ENCODE measurements around the gene CCDC12. TPM values are rescaled to one million over a fixed set of nuclear protein-coding genes. Genes with fewer than 3 reads are reported as not detected.
A peak's percentile ranks its signal among the peaks of the same experiment; 100 is the strongest.

The CCDC12 gene
- total and polyA plus RNA-seq, 2 donors (not counting 1 experiment from before 2014, with no cell fraction given) = 84.0 to 97.3 TPM

DNA sequence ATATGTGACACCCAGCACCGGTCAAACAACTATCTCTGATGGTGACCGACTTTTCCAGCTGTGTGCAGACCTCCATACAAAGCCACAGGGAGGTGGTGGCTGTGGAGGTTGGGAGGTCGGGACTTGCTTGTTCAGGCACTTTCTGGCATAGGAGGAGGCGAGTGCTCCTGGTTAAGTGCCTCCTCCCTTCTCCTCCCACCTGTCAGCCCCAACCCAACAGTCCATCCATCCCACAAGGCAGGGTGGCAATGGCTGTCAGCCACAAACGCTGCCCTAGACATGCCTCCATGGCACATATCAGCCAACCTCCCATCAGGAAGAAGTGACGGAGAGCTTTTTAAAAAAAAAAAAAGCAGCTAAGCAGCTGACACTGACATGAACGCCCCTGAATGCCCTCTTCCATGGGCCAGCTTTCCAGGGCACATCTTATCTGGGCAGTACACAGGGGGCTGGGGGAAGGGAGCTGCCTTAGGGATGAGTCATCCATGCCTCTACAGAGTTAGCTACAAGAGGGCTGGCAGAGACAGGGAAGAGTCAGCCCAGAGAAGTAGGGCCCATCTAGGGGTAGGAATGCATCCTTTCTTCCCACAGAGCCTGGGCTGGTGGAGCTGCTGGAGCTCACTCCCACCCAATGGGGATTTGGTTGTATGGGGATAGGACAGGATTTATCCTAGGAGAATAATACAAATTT, 41.2 kb downstream of the CCDC12 start:
- no peak overlapping the region for H3K4me2 ChIP-seq (replicated peaks; ENCODE audit: low read depth, low read length, poor library complexity, severe bottlenecking)
- H2AFZ ChIP-seq (ENCODE audit: insufficient read depth, low read depth, low read length, poor library complexity, severe bottlenecking) = no peak overlapping the region
- H3K9me3 ChIP-seq (ENCODE audit: control extremely low read depth in 1 of 3, control insufficient read depth in 2 of 3, insufficient read depth in 1 of 3, low read length in 2 of 3) = no peaks in the 10 kb centered on the region
- H3K27ac ChIP-seq (ENCODE audit: low read length in 2 of 2) = peak overlapping the region in 1 of 2 donors; percentile 62
- no peak overlapping the region for H3K4me3 ChIP-seq (ENCODE audit: control extremely low read depth in 1 of 5, extremely low read depth in 1 of 5, insufficient read depth in 1 of 5, low read depth in 2 of 5, low read length in 4 of 5)
- no peak overlapping the region for H3K9ac ChIP-seq (ENCODE audit: low read length)
- intact Hi-C loops (cut with micrococcal nuclease) = no loop called here
- H3K4me1 ChIP-seq (ENCODE audit: control insufficient read depth in 2 of 2, insufficient read depth in 2 of 2, low read length in 2 of 2) = peaks cover 65 to 94% of the 10 kb centered on the region in 2 donors
- Mint-ChIP-seq H3K27ac (peak overlapping the region; percentile 50), H3K27me3 (no peaks in the 10 kb centered on the region), H3K9me3 (ENCODE audit: insufficient read depth) (no peaks in the 10 kb centered on the region), H3K4me1 (peaks cover 82% of the 10 kb centered on the region), H3K4me3 (no peak overlapping the region)
- ChIA-PET POLR2A (no interaction called here), CTCF (interaction anchor here (0.7 to 13.6 kb wide), 6 partner anchors 13 to 64 kb away, joined by 3 to 146 read pairs (median 4); partner anchors contain the start of gene NBEAL2)
- DNase-seq = no peak
- 91% methylated on average over 2 of the region's 7 CpGs for WGBS (ENCODE audit: insufficient coverage)
- peaks cover 1 to 61% of the 10 kb centered on the region in 2 experiments for H3K36me3 ChIP-seq (replicated peaks in 1 of 2; ENCODE audit: control extremely low read depth in 1 of 2, control insufficient read depth in 1 of 2, extremely low read depth in 1 of 2, insufficient read depth in 2 of 2, low read length in 1 of 2)
- no peak for TF ChIP-seq EZH2 (IDR thresholded peaks at IDR 0.05; ENCODE audit: borderline replicate concordance, insufficient read depth, low read depth, low read length, poor library complexity, severe bottlenecking)
- TF ChIP-seq, protein P1, sequence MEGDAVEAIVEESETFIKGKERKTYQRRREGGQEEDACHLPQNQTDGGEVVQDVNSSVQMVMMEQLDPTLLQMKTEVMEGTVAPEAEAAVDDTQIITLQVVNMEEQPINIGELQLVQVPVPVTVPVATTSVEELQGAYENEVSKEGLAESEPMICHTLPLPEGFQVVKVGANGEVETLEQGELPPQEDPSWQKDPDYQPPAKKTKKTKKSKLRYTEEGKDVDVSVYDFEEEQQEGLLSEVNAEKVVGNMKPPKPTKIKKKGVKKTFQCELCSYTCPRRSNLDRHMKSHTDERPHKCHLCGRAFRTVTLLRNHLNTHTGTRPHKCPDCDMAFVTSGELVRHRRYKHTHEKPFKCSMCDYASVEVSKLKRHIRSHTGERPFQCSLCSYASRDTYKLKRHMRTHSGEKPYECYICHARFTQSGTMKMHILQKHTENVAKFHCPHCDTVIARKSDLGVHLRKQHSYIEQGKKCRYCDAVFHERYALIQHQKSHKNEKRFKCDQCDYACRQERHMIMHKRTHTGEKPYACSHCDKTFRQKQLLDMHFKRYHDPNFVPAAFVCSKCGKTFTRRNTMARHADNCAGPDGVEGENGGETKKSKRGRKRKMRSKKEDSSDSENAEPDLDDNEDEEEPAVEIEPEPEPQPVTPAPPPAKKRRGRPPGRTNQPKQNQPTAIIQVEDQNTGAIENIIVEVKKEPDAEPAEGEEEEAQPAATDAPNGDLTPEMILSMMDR (IDR thresholded peaks at IDR 0.05) = no peak
- H4K20me1 ChIP-seq (ENCODE audit: control insufficient read depth, insufficient read depth, low read length, poor library complexity, severe bottlenecking) = peaks cover 43% of the 10 kb centered on the region
- H3K79me2 ChIP-seq (ENCODE audit: control insufficient read depth, insufficient read depth, low read length) = peaks cover 99% of the 10 kb centered on the region
- no peak for ATAC-seq (ENCODE audit: low read depth)
- H3K27me3 ChIP-seq (replicated peaks in 1 of 4; ENCODE audit: control extremely low read depth in 1 of 4, control insufficient read depth in 3 of 4, insufficient read depth in 4 of 4, low read length in 3 of 4) = no peaks in the 10 kb centered on the region

DNA sequence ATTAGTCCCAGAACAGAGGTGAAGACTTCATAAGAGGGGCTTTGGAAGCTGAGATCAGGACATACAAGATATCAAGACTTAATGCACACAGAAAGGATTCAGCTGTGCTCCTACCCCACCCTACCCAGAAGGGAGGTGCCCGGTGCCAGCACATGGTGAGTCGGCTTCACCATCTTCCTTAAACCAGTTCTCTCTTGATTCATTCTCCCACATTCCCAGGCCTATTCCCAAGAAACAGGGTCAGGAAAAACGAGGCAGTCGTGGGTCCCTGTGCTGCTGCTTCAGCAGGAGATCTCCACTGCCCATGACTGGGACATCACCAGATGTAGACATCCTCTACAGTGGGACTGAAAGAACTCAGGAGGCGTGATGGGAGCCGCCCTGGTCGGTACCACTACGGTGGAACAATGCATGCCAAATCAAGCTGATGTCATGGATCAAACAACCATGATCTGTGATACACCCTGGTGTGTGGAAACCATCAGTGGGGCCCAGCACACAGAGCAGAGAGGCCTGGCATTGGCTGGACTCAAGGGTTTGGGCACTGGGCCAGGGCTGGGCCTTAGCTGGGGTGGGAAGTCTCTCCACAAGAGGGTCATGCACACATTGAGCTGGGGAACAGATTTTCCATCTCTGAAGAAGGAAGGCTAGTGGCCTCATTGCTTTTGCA, 41.9 kb downstream of the CCDC12 start:
- Mint-ChIP-seq H3K27me3 (no peaks in the 10 kb centered on the region), H3K27ac (peak overlapping the region; percentile 68), H3K4me3 (no peak overlapping the region), H3K4me1 (peaks cover 81% of the 10 kb centered on the region), H3K9me3 (ENCODE audit: insufficient read depth) (no peaks in the 10 kb centered on the region)
- TF ChIP-seq, protein P1 (IDR thresholded peaks at IDR 0.05) = no peak
- TF ChIP-seq EZH2 (IDR thresholded peaks at IDR 0.05; ENCODE audit: borderline replicate concordance, insufficient read depth, low read depth, low read length, poor library complexity, severe bottlenecking) = no peak
- peaks cover 97% of the 10 kb centered on the region for H3K79me2 ChIP-seq (ENCODE audit: control insufficient read depth, insufficient read depth, low read length)
- H3K4me1 ChIP-seq (ENCODE audit: control insufficient read depth in 2 of 2, insufficient read depth in 2 of 2, low read length in 2 of 2) = peaks cover 69 to 95% of the 10 kb centered on the region in 2 donors
- 97% methylated on average over 8 of the region's 8 CpGs for WGBS (ENCODE audit: insufficient coverage)
- DNase-seq = no peak
- H2AFZ ChIP-seq (ENCODE audit: insufficient read depth, low read depth, low read length, poor library complexity, severe bottlenecking) = no peak overlapping the region
- POLR2A ChIA-PET = no interaction called here
- H3K4me3 ChIP-seq (ENCODE audit: control extremely low read depth in 1 of 5, extremely low read depth in 1 of 5, insufficient read depth in 1 of 5, low read depth in 2 of 5, low read length in 4 of 5) = no peak overlapping the region
- CTCF ChIA-PET = interaction anchor here (1.1 to 13.6 kb wide), 3 partner anchors 13 to 60 kb away, joined by 3 to 146 read pairs (median 22); no protein-coding TSS in a partner anchor
- intact Hi-C loops (cut with micrococcal nuclease) = no loop called here
- ATAC-seq (ENCODE audit: low read depth) = no peak
- peaks cover 40% of the 10 kb centered on the region for H4K20me1 ChIP-seq (ENCODE audit: control insufficient read depth, insufficient read depth, low read length, poor library complexity, severe bottlenecking)
- H3K4me2 ChIP-seq (replicated peaks; ENCODE audit: low read depth, low read length, poor library complexity, severe bottlenecking) = no peak overlapping the region
- H3K27me3 ChIP-seq (replicated peaks in 1 of 4; ENCODE audit: control extremely low read depth in 1 of 4, control insufficient read depth in 3 of 4, insufficient read depth in 4 of 4, low read length in 3 of 4) = no peaks in the 10 kb centered on the region
- H3K9me3 ChIP-seq (ENCODE audit: control extremely low read depth in 1 of 3, control insufficient read depth in 2 of 3, insufficient read depth in 1 of 3, low read length in 2 of 3) = no peaks in the 10 kb centered on the region
- H3K9ac ChIP-seq (ENCODE audit: low read length) = peak overlapping the region; percentile 7
- H3K27ac ChIP-seq (ENCODE audit: low read length in 2 of 2) = peak overlapping the region in 1 of 2 donors; percentile 62
- peaks cover 1 to 54% of the 10 kb centered on the region in 2 experiments for H3K36me3 ChIP-seq (replicated peaks in 1 of 2; ENCODE audit: control extremely low read depth in 1 of 2, control insufficient read depth in 1 of 2, extremely low read depth in 1 of 2, insufficient read depth in 2 of 2, low read length in 1 of 2)

All from B cell (primary cell).